Panc1 (cell line): ENCODE data around the gene CIROP. TPM values are rescaled to one million over a fixed set of nuclear protein-coding genes. Genes with fewer than 3 reads are reported as not detected.

Experiments
- ATAC-seq: fragments of 200-7000 bp; cut with Tn5 transposase; 2 replicates; pipeline ENCODE4 v1.9.1; 2020; ENCODE audit warnings: mild to moderate bottlenecking, moderate library complexity
- BruUV-seq: library from RNA; stranded (reverse); fragments of 400-500 nt; replicated peaks from 2 replicates; lab custom pipeline; 2021; lab: Mats Ljungman, UMichigan
- CTCF ChIA-PET: fragments of 300-600 bp; sonication (Branson Sonifier 250); formaldehyde crosslinking; loops from one replicate; lab custom pipeline; 2022; ENCODE audit warnings: antibody characterized with exemption; lab: Charles Lee
- POLR2A ChIA-PET: fragments of 300-600 bp; sonication (Branson Sonifier 250); formaldehyde crosslinking; loops from one replicate; lab custom pipeline; 2022; ENCODE audit warnings: antibody characterized with exemption; lab: Charles Lee
- DNase-seq: peaks from one replicate; pipeline ENCODE4 v3.0.0-alpha.2; 2010; ENCODE audit warnings: low read depth, low spot score
- H3K27ac ChIP-seq: 2 replicates; pipeline ENCODE4 v1.5.1; 2011; ENCODE audit warnings: mild to moderate bottlenecking, low read length, inconsistent platforms
- H3K27me3 ChIP-seq: fragments of 200-500 bp; sonication (Bioruptor generic); 2 replicates; pipeline ENCODE4 v1.6.0; 2014; ENCODE audit warnings: low read length, inconsistent platforms; ENCODE audit not compliant: control insufficient read depth, insufficient read depth
- H3K36me3 ChIP-seq: fragments of 200-500 bp; sonication (Bioruptor generic); 2 replicates; pipeline ENCODE4 v1.5.1; 2014; ENCODE audit warnings: inconsistent platforms, mild to moderate bottlenecking, low read length, moderate library complexity; ENCODE audit not compliant: control insufficient read depth, insufficient read depth
- H3K4me1 ChIP-seq: 2 replicates; pipeline ENCODE4 v1.5.1; 2011; ENCODE audit warnings: inconsistent platforms, mild to moderate bottlenecking, low read length, moderate library complexity; ENCODE audit not compliant: control insufficient read depth, insufficient read depth
- H3K4me3 ChIP-seq, 2 experiments: 2 replicates each; pipeline ENCODE4 v1.5.1; 2011 to 2012; ENCODE audit warnings: low read depth in 2 of 2, low read length in 2 of 2, mild to moderate bottlenecking in 2 of 2, inconsistent platforms in 1 of 2, moderate library complexity in 1 of 2
- H3K9me3 ChIP-seq: fragments of 200-500 bp; sonication (Bioruptor generic); 2 replicates; pipeline ENCODE4 v1.5.1; 2014; ENCODE audit warnings: low read depth, mild to moderate bottlenecking, inconsistent platforms, low read length, moderate library complexity; ENCODE audit not compliant: control insufficient read depth, insufficient read depth
- POLR2AphosphoS5 ChIP-seq: IDR thresholded peaks from 2 replicates; pipeline ENCODE4 v1.6.1; 2012; ENCODE audit warnings: mild to moderate bottlenecking, low read depth, low read length, moderate library complexity
- SIN3A ChIP-seq: IDR thresholded peaks from 2 replicates; pipeline ENCODE4 v1.6.1; 2012; ENCODE audit warnings: low read depth, mild to moderate bottlenecking, low read length, moderate library complexity, borderline replicate concordance; ENCODE audit not compliant: insufficient read depth
- TCF7L2 ChIP-seq: IDR thresholded peaks from 2 replicates; pipeline ENCODE4 v1.6.1; 2011; ENCODE audit warnings: mild to moderate bottlenecking, low read depth, low read length, inconsistent platforms
- in situ Hi-C: cut with HindIII; loops from 2 replicates; pipeline ENCODE4 v1.10.0; 2016; ENCODE audit warnings: low sequenced_read_pairs, low pct_unique_long_range_greater_than_20kb
- intact Hi-C: fragments of 100-400 bp; cut with micrococcal nuclease; formaldehyde crosslinking; loops from one replicate; pipeline ENCODE4 v1.10.0; 2022; ENCODE audit not compliant: unreplicated experiment
- total RNA-seq: library from RNA; stranded (reverse); gene quantifications from one replicate; pipeline ENCODE4 v1.2.1, GENCODE V29; 2021; ENCODE audit not compliant: unreplicated experiment
- TF ChIP-seq, protein P1 (sequence below), 2 experiments: IDR thresholded peaks; 2 replicates each; pipeline ENCODE4 v1.6.1; 2011 to 2012; ENCODE audit warnings: low read depth in 2 of 2, control low read depth in 1 of 2, low read length in 1 of 2, mild to moderate bottlenecking in 1 of 2, moderate library complexity in 1 of 2; ENCODE audit not compliant: insufficient read depth in 1 of 2
- TF ChIP-seq, protein P2 (sequence below): fragments of 450-650 bp; IDR thresholded peaks from 2 replicates; pipeline ENCODE4 v1.5.1; 2017; ENCODE audit warnings: mild to moderate bottlenecking

Gene CIROP
- total RNA-seq, 1 experiment from 2014 or later: not detected

DNA sequence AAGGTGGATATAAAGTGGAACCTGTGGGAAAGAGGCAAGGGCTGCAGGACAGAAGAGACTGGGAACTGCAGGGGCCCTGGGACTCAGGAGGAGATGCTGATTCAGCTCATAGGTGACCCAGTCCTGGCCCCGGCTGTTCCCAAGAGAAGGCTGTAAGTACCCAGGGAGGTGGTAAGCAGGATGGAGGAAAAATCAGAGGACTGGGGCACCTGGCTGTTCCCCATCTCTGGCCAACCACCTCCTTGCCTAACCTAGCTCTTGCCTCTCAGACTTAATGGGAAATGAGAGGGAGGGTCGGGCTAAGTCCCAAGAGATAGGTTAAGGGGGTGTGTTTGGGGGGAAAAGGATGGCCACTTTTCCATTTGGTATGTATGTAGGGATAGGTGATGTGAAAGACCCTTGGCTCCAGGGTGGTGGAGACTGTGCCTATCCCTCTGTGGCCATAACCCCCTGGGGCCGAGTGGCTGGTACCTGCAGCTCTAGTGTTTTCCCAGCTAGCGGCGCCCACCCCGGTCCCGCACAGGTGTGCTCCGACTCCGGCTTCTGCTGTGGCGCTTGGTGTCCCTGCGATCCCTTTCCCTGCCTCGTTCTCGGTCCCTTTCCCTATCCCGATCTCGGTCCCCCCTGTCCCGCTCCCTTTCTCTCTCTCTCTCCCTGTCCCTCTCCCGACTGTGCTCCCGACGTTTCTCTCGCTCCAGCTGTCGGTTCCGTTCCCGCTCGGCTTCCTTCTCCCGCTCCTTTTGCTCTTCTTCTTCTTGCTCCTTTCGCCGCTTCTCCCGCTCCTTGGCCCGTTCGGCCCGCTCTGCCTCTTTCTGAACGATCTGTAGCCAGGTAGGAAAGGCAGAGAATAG, 45.9 kb downstream of the CIROP start:
- BruUV-seq: TSS peak; percentile 98
- TF ChIP-seq POLR2AphosphoS5 (no peak), SIN3A (no peak), TCF7L2 (no peak)
- TF ChIP-seq, protein P1, sequence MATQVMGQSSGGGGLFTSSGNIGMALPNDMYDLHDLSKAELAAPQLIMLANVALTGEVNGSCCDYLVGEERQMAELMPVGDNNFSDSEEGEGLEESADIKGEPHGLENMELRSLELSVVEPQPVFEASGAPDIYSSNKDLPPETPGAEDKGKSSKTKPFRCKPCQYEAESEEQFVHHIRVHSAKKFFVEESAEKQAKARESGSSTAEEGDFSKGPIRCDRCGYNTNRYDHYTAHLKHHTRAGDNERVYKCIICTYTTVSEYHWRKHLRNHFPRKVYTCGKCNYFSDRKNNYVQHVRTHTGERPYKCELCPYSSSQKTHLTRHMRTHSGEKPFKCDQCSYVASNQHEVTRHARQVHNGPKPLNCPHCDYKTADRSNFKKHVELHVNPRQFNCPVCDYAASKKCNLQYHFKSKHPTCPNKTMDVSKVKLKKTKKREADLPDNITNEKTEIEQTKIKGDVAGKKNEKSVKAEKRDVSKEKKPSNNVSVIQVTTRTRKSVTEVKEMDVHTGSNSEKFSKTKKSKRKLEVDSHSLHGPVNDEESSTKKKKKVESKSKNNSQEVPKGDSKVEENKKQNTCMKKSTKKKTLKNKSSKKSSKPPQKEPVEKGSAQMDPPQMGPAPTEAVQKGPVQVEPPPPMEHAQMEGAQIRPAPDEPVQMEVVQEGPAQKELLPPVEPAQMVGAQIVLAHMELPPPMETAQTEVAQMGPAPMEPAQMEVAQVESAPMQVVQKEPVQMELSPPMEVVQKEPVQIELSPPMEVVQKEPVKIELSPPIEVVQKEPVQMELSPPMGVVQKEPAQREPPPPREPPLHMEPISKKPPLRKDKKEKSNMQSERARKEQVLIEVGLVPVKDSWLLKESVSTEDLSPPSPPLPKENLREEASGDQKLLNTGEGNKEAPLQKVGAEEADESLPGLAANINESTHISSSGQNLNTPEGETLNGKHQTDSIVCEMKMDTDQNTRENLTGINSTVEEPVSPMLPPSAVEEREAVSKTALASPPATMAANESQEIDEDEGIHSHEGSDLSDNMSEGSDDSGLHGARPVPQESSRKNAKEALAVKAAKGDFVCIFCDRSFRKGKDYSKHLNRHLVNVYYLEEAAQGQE (IDR thresholded peaks at IDR 0.05; ENCODE audit: insufficient read depth in 1 of 2, low read depth in 2 of 2, low read length in 1 of 2): no peak
- TF ChIP-seq, protein P2, sequence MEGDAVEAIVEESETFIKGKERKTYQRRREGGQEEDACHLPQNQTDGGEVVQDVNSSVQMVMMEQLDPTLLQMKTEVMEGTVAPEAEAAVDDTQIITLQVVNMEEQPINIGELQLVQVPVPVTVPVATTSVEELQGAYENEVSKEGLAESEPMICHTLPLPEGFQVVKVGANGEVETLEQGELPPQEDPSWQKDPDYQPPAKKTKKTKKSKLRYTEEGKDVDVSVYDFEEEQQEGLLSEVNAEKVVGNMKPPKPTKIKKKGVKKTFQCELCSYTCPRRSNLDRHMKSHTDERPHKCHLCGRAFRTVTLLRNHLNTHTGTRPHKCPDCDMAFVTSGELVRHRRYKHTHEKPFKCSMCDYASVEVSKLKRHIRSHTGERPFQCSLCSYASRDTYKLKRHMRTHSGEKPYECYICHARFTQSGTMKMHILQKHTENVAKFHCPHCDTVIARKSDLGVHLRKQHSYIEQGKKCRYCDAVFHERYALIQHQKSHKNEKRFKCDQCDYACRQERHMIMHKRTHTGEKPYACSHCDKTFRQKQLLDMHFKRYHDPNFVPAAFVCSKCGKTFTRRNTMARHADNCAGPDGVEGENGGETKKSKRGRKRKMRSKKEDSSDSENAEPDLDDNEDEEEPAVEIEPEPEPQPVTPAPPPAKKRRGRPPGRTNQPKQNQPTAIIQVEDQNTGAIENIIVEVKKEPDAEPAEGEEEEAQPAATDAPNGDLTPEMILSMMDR: no peak
- in situ Hi-C loops: no loop called here
- POLR2A ChIA-PET: no interaction called here
- ATAC-seq (no peak), DNase-seq (no peak)
- no peaks in the 10 kb centered on the region for H3K9me3 ChIP-seq
- intact Hi-C loops: loop anchor here (1.0 to 5.0 kb wide), 2 partner anchors 73 to 127 kb away; no protein-coding TSS in a partner anchor
- CTCF ChIA-PET: interaction anchor here (0.5 to 2.1 kb wide), 6 partner anchors 10 to 286 kb away, joined by 3 to 16 read pairs (median 4); no protein-coding TSS in a partner anchor
- no peaks in the 10 kb centered on the region for H3K27me3 ChIP-seq
- H3K27ac ChIP-seq: no peak overlapping the region; the same call in 1 of the 2 replicates
- peaks cover 18% of the 10 kb centered on the region for H3K4me1 ChIP-seq
- peaks cover 20% of the 10 kb centered on the region for H3K36me3 ChIP-seq
- H3K4me3 ChIP-seq: no peak overlapping the region

DNA sequence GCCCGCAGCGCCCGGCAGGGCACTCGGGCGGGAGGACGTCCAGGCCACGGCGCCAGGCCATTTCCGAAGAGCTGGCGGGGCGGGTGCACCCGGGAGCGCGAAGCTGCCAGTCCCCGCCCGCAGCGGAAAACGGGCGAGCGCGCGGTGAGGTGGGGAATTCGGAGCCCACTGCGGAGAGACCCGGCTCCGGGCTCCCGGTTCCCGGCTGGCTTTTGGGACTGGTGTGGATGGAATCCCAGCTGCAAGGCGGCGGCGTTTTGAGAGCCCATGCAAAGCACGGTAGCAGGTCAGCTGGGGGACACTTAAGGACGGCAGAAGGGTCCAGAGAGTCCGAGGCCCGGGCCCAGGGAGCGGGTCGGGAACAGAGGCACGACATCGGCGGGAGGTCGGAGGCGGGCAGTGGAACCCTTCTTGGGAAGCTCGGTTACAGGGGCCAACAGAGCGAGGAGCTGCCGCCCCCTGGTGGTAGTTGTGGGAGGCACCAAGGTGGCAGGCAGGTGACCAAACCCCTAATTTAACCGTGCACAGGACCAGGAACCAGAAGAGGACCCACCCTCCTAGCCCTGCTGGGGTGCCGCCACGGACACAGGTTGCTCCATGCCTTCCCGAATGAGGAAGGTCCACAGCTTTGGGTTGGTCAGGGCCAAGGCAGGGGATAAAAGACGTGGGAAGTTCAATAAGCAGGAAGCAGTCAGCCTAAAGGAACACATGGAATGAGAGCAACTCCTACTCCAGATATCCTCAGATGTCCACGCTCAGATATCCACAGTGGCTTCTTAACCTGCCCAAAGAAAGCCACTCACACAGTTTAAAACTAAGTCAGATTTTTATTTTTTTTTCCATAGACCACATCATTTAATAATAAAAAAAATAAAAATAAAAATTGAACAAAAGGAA, 46.8 kb downstream of the CIROP start:
- peak; percentile 70 for DNase-seq
- H3K4me1 ChIP-seq: peaks cover 15% of the 10 kb centered on the region
- CTCF ChIA-PET: interaction anchor here (1.4 to 2.1 kb wide), 3 partner anchors 11 to 72 kb away, joined by 4 to 16 read pairs (median 8); no protein-coding TSS in a partner anchor
- H3K27me3 ChIP-seq: no peaks in the 10 kb centered on the region
- intact Hi-C loops (loop anchor here (1.0 to 5.0 kb wide), 2 partner anchors 72 to 126 kb away; no protein-coding TSS in a partner anchor), in situ Hi-C loops (no loop called here)
- peaks cover 13% of the 10 kb centered on the region for H3K36me3 ChIP-seq
- H3K27ac ChIP-seq: peak overlapping the region; percentile 59; the same call in 1 of the 2 replicates
- peak overlapping the region; percentile 51 to 55 for H3K4me3 ChIP-seq
- POLR2A ChIA-PET: no interaction called here
- no peaks in the 10 kb centered on the region for H3K9me3 ChIP-seq
- TF ChIP-seq POLR2AphosphoS5 (peak; percentile 46; the same call in 1 of the 2 replicates), TCF7L2 (no peak), SIN3A (0 out of 2 replicates have a peak, but pooled peaks have one; percentile 40)
- TF ChIP-seq, protein P1 (IDR thresholded peaks at IDR 0.05; ENCODE audit: insufficient read depth in 1 of 2, low read depth in 2 of 2, low read length in 1 of 2): no peak
- TF ChIP-seq, protein P2: peak; percentile 93
- ATAC-seq: peak; percentile 83
- no TSS peak for BruUV-seq
